GM12878 (cell line): ENCODE data around the gene ITGA3.

ENCODE experiments used
- EGR1 ChIP-seq, 2 experiments: IDR thresholded peaks; 1 replicate in 1 of 2; 2 replicates in 1 of 2; pipeline ENCODE4 v1.6.1; 2011 to 2012; ENCODE audit warnings: low read depth in 2 of 2, low read length in 2 of 2, borderline replicate concordance in 1 of 2, mild to moderate bottlenecking in 1 of 2, moderate library complexity in 1 of 2
- POLR2AphosphoS2 ChIP-seq: IDR thresholded peaks from 2 replicates; pipeline ENCODE4 v1.6.1; 2011; ENCODE audit warnings: low read depth, mild to moderate bottlenecking, low read length, improper control_type of control experiment, moderate library complexity

DNA sequence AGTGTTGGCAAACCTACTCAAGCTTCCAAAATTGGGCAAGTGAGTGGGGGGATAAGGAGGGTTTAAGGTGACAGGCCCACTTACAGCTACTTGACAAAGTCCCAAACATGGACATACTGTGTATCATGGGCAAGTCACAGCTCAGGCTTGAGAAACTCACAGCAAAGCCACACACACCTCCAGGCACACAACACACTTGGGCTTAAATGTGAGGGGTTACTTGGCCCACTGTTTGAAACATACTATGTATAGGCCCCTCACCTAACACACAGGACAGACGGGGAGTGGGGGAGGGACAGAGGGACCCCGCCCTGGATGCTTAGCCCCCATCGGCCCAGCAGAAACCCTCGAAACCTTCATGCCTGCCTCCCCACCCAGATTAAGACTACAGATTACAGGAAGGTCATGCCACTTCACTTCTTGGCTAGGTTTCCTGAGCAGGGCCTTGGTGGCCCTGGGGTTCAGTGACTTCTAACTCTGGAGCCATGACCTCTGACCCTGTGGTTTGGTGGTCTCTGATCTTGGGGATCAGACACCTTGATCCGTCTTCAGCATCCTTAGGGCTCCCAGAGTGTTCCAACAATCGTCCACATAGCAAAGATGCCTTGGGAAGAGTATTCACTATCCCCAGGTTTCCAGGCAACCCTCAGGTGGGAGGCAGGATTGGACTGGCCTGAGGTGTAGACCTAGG is 76.3 kb downstream of the ITGA3 start:
- TF ChIP-seq EGR1 (IDR thresholded peaks at IDR 0.05; ENCODE audit: borderline replicate concordance in 1 of 2, low read depth in 2 of 2, low read length in 2 of 2) (no peak), POLR2AphosphoS2 (no peak)
